Activated T-cell treated with anti-CD3 and anti-CD28 coated beads, Interleukin-2, amount 50 U/mL, for 72 hours (primary cell): ENCODE data around the gene UBE3B. TPM values are rescaled to one million over a fixed set of nuclear protein-coding genes. Genes with fewer than 3 reads are reported as not detected.
"Not testable (repeated sequence)": the region's sequence is repeated elsewhere in the genome, so short reads cannot be mapped to it uniquely, and the experiment has no call there.

Experiments
- ATAC-seq, 2 donors: fragments of 150-1000 bp; cut with Tn5 transposase; replicated peaks in 1 of 2; 2 replicates each; pipeline ENCODE4 v1.10.0; 2021; ENCODE audit warnings: moderate library complexity in 2 of 2, mild to moderate bottlenecking in 1 of 2
- DNase-seq, 2 donors: peaks; one replicate each; pipeline ENCODE4 v3.0.0; 2021 to 2022; ENCODE audit warnings: mixed read lengths in 1 of 2
- H3K27ac Mint-ChIP-seq: one replicate; pipeline ENCODE4 v1.8.0; 2022; ENCODE audit warnings: mild to moderate bottlenecking, moderate library complexity, mixed read lengths
- H3K27me3 Mint-ChIP-seq: one replicate; pipeline ENCODE4 v1.8.0; 2022; ENCODE audit warnings: low read depth, mixed read lengths
- H3K36me3 Mint-ChIP-seq, 2 donors: one replicate each; pipeline ENCODE4 v1.8.0; 2022; ENCODE audit warnings: mixed read lengths in 2 of 2, mild to moderate bottlenecking in 1 of 2; ENCODE audit not compliant: insufficient read depth in 2 of 2
- H3K4me1 Mint-ChIP-seq: one replicate; pipeline ENCODE4 v1.8.0; 2022; ENCODE audit warnings: low read depth, mixed read lengths
- H3K4me3 Mint-ChIP-seq, 2 donors: one replicate each; pipeline ENCODE4 v1.8.0; 2022; ENCODE audit warnings: mild to moderate bottlenecking in 2 of 2, mixed read lengths in 2 of 2, moderate library complexity in 2 of 2
- H3K9me3 Mint-ChIP-seq, 2 donors: one replicate each; pipeline ENCODE4 v1.8.0; 2022; ENCODE audit warnings: mixed read lengths in 2 of 2
- total RNA-seq, 2 donors: library from RNA; stranded (reverse); gene quantifications; one replicate each; pipeline ENCODE4 v1.2.3, GENCODE V29; 2022

UBE3B gene
- total RNA-seq, 2 donors from 2014 or later: 37.4 to 37.6 TPM

- H3K4me3 Mint-ChIP-seq, DNase-seq, H3K27ac Mint-ChIP-seq, H3K36me3 Mint-ChIP-seq, H3K4me1 Mint-ChIP-seq, H3K9me3 Mint-ChIP-seq, ATAC-seq, H3K27me3 Mint-ChIP-seq: not testable (repeated sequence)
These were observed 37.5 kb upstream of the UBE3B start for GRCh38 chr12:109439951-109440350.

- Mint-ChIP-seq H3K27me3 (no peaks in the 10 kb centered on the region), H3K4me1 (no peaks in the 10 kb centered on the region), H3K4me3 (no peak overlapping the region), H3K27ac (peak overlapping the region; percentile 70), H3K36me3 (no peaks in the 10 kb centered on the region), H3K9me3 (no peaks in the 10 kb centered on the region)
- ATAC-seq (no peak), DNase-seq (no peak)
These were observed 36.5 kb upstream of the UBE3B start for GRCh38 chr12:109440851-109441490.

GRCh38 chr12:109443794-109444193 is 33.6 kb upstream of the UBE3B start:
- H3K36me3 Mint-ChIP-seq: no peaks in the 10 kb centered on the region
- no peak overlapping the region for H3K4me3 Mint-ChIP-seq
- no peaks in the 10 kb centered on the region for H3K9me3 Mint-ChIP-seq
- DNase-seq: no peak
- H3K4me1 Mint-ChIP-seq: no peaks in the 10 kb centered on the region
- H3K27me3 Mint-ChIP-seq: no peaks in the 10 kb centered on the region
- no peak overlapping the region for H3K27ac Mint-ChIP-seq
- ATAC-seq: no peak

GRCh38 chr12:109444259-109444658 is 33.2 kb upstream of the UBE3B start:
- H3K36me3 Mint-ChIP-seq: no peaks in the 10 kb centered on the region
- H3K27ac Mint-ChIP-seq: no peak overlapping the region
- no peak overlapping the region for H3K4me3 Mint-ChIP-seq
- no peaks in the 10 kb centered on the region for H3K27me3 Mint-ChIP-seq
- H3K4me1 Mint-ChIP-seq: no peaks in the 10 kb centered on the region
- H3K9me3 Mint-ChIP-seq: no peaks in the 10 kb centered on the region
- DNase-seq: no peak
- ATAC-seq: no peak

- Mint-ChIP-seq H3K9me3 (no peaks in the 10 kb centered on the region), H3K36me3 (no peaks in the 10 kb centered on the region), H3K4me3 (no peak overlapping the region), H3K4me1 (no peaks in the 10 kb centered on the region), H3K27me3 (no peaks in the 10 kb centered on the region), H3K27ac (peak overlapping the region; percentile 73)
- ATAC-seq (no peak), DNase-seq (no peak)
These were observed 32.2 kb upstream of the UBE3B start for GRCh38 chr12:109445191-109445609.

- no peaks in the 10 kb centered on the region for H3K9me3 Mint-ChIP-seq
- H3K27me3 Mint-ChIP-seq: no peaks in the 10 kb centered on the region
- H3K27ac Mint-ChIP-seq: no peak overlapping the region
- H3K4me1 Mint-ChIP-seq: no peaks in the 10 kb centered on the region
- ATAC-seq (no peak), DNase-seq (no peak)
- peaks cover 0 to 2% of the 10 kb centered on the region in 2 donors for H3K36me3 Mint-ChIP-seq
- no peak overlapping the region for H3K4me3 Mint-ChIP-seq
These were observed 30.6 kb upstream of the UBE3B start for GRCh38 chr12:109446869-109447268.

GRCh38 chr12:109447482-109447881 is 30.0 kb upstream of the UBE3B start:
- Mint-ChIP-seq H3K27ac (no peak overlapping the region), H3K4me1 (no peaks in the 10 kb centered on the region), H3K9me3 (no peaks in the 10 kb centered on the region), H3K27me3 (no peaks in the 10 kb centered on the region), H3K4me3 (no peak overlapping the region), H3K36me3 (peaks cover 0 to 2% of the 10 kb centered on the region in 2 donors)
- DNase-seq: no peak
- ATAC-seq: no peak

- H3K27ac Mint-ChIP-seq: no peak overlapping the region
- H3K4me3 Mint-ChIP-seq: no peak overlapping the region
- peaks cover 0 to 2% of the 10 kb centered on the region in 2 donors for H3K36me3 Mint-ChIP-seq
- DNase-seq (no peak), ATAC-seq (no peak)
- H3K27me3 Mint-ChIP-seq: no peaks in the 10 kb centered on the region
- H3K9me3 Mint-ChIP-seq: no peaks in the 10 kb centered on the region
- no peaks in the 10 kb centered on the region for H3K4me1 Mint-ChIP-seq
These were observed 29.2 kb upstream of the UBE3B start for GRCh38 chr12:109448272-109448671.

GRCh38 chr12:109448707-109449390 is 28.6 kb upstream of the UBE3B start:
- Mint-ChIP-seq H3K4me1 (no peaks in the 10 kb centered on the region), H3K27ac (no peak overlapping the region), H3K27me3 (no peaks in the 10 kb centered on the region), H3K4me3 (no peak overlapping the region), H3K36me3 (peaks cover 2% of the 10 kb centered on the region in 2 donors), H3K9me3 (no peaks in the 10 kb centered on the region)
- DNase-seq: no peak
- ATAC-seq: no peak

- no peaks in the 10 kb centered on the region for H3K27me3 Mint-ChIP-seq
- H3K4me3 Mint-ChIP-seq: no peak overlapping the region
- H3K27ac Mint-ChIP-seq: no peak overlapping the region
- H3K36me3 Mint-ChIP-seq: peaks cover 3 to 8% of the 10 kb centered on the region in 2 donors
- H3K9me3 Mint-ChIP-seq: no peaks in the 10 kb centered on the region
- DNase-seq (no peak), ATAC-seq (no peak)
- H3K4me1 Mint-ChIP-seq: no peaks in the 10 kb centered on the region
These were observed 27.4 kb upstream of the UBE3B start for GRCh38 chr12:109449845-109450532.

- H3K4me1 Mint-ChIP-seq: no peaks in the 10 kb centered on the region
- peaks cover 3 to 13% of the 10 kb centered on the region in 2 donors for H3K36me3 Mint-ChIP-seq
- H3K9me3 Mint-ChIP-seq: no peaks in the 10 kb centered on the region
- ATAC-seq (no peak), DNase-seq (no peak)
- no peak overlapping the region for H3K4me3 Mint-ChIP-seq
- H3K27me3 Mint-ChIP-seq: no peaks in the 10 kb centered on the region
- no peak overlapping the region for H3K27ac Mint-ChIP-seq
These were observed 26.5 kb upstream of the UBE3B start for GRCh38 chr12:109450980-109451379.

- H3K4me3 Mint-ChIP-seq: no peak overlapping the region
- peaks cover 3 to 16% of the 10 kb centered on the region in 2 donors for H3K36me3 Mint-ChIP-seq
- H3K4me1 Mint-ChIP-seq: no peaks in the 10 kb centered on the region
- ATAC-seq (no peak), DNase-seq (no peak)
- H3K9me3 Mint-ChIP-seq: no peaks in the 10 kb centered on the region
- H3K27me3 Mint-ChIP-seq: no peaks in the 10 kb centered on the region
- no peak overlapping the region for H3K27ac Mint-ChIP-seq
These were observed 26.0 kb upstream of the UBE3B start for GRCh38 chr12:109451400-109451799.

GRCh38 chr12:109452489-109452888 is 24.9 kb upstream of the UBE3B start:
- Mint-ChIP-seq H3K9me3 (no peaks in the 10 kb centered on the region), H3K27me3 (no peaks in the 10 kb centered on the region), H3K27ac (no peak overlapping the region), H3K36me3 (peaks cover 4 to 21% of the 10 kb centered on the region in 2 donors), H3K4me3 (no peak overlapping the region), H3K4me1 (peaks cover under 1% of the 10 kb centered on the region)
- DNase-seq: no peak
- ATAC-seq: no peak
